Hepatocyte (in vitro differentiated cells): ENCODE results near the gene ANKDD1B. TPM values are rescaled to one million over a fixed set of nuclear protein-coding genes. Genes with fewer than 3 reads are reported as not detected.

ENCODE experiments used
- DNase-seq: peaks from one replicate; pipeline ENCODE4 v3.0.0-alpha.2; 2016; ENCODE audit warnings: low spot score
- H2AFZ ChIP-seq: fragments of 200-600 bp; sonication (generic); 2 replicates; pipeline ENCODE4 v1.6.0; 2016; ENCODE audit warnings: antibody characterized with exemption, mild to moderate bottlenecking
- H3K27ac ChIP-seq: fragments of 200-600 bp; sonication (generic); 2 replicates; pipeline ENCODE4 v1.5.1; 2016; ENCODE audit warnings: mild to moderate bottlenecking
- H3K27me3 ChIP-seq: fragments of 200-600 bp; sonication (generic); 2 replicates; pipeline ENCODE4 v1.6.1; 2016
- H3K36me3 ChIP-seq: fragments of 200-600 bp; sonication (generic); replicated peaks from 2 replicates; pipeline ENCODE4 v1.5.1; 2016; ENCODE audit warnings: low read depth; ENCODE audit not compliant: insufficient read depth
- H3K4me1 ChIP-seq: fragments of 200-600 bp; sonication (generic); 2 replicates; pipeline ENCODE4 v1.5.1; 2016; ENCODE audit warnings: mild to moderate bottlenecking, moderate library complexity; ENCODE audit not compliant: insufficient read depth
- H3K4me2 ChIP-seq: fragments of 200-600 bp; sonication (generic); 2 replicates; pipeline ENCODE4 v1.6.0; 2016
- H3K4me3 ChIP-seq: fragments of 200-600 bp; sonication (generic); 2 replicates; pipeline ENCODE4 v1.5.1; 2016; ENCODE audit warnings: mild to moderate bottlenecking
- H3K79me2 ChIP-seq: fragments of 200-600 bp; sonication (generic); 2 replicates; pipeline ENCODE4 v1.6.0; 2017; ENCODE audit warnings: mild to moderate bottlenecking
- H3K9me2 ChIP-seq: fragments of 200-600 bp; sonication (generic); replicated peaks from 2 replicates; pipeline ENCODE4 v1.6.0; 2017; ENCODE audit warnings: mild to moderate bottlenecking; ENCODE audit not compliant: insufficient read depth
- H3K9me3 ChIP-seq: fragments of 200-600 bp; sonication (generic); 2 replicates; pipeline ENCODE4 v1.5.1; 2016; ENCODE audit warnings: low read depth, mild to moderate bottlenecking
- H4K20me1 ChIP-seq: fragments of 200-600 bp; sonication (generic); 2 replicates; pipeline ENCODE4 v1.6.0; 2016; ENCODE audit warnings: mild to moderate bottlenecking; ENCODE audit not compliant: insufficient read depth, poor library complexity, severe bottlenecking
- CTCF ChIP-seq: fragments of 200-600 bp; sonication (generic); IDR thresholded peaks from 2 replicates; pipeline ENCODE4 v1.5.1; 2016; ENCODE audit warnings: antibody characterized with exemption, mild to moderate bottlenecking; ENCODE audit not compliant: poor library complexity
- EZH2 ChIP-seq: fragments of 200-600 bp; sonication (generic); IDR thresholded peaks from 2 replicates; pipeline ENCODE4 v1.6.1; 2016; ENCODE audit warnings: antibody characterized with exemption, mild to moderate bottlenecking, borderline replicate concordance
- EZH2phosphoT487 ChIP-seq: fragments of 200-600 bp; sonication (generic); IDR thresholded peaks from one replicate; pipeline ENCODE4 v1.6.1; 2018; ENCODE audit warnings: antibody characterized with exemption, mild to moderate bottlenecking, low read depth, moderate library complexity; ENCODE audit not compliant: unreplicated experiment, severe bottlenecking
- WGBS: methylation state at CpG from one replicate; pipeline ENCODE4 v1.1.6; 2016; ENCODE audit warnings: low lambda C conversion rate; ENCODE audit errors: missing lambda C conversion rate; 5-methylcytosine and 5-hydroxymethylcytosine counted together
- polyA plus RNA-seq: library from polyadenylated mRNA; unstranded; fragments of >200 nt; fragmentation: Nextera tagmentation; extraction: Ambion mirVana; gene quantifications from 2 replicates; pipeline ENCODE4 v1.2.1, GENCODE V29; 2016
- total RNA-seq: library from RNA; depleted of rRNA; stranded (reverse); fragments of >200 nt; gene quantifications from 2 replicates; pipeline ENCODE4 v1.2.3, GENCODE V29; 2014

Gene ANKDD1B
- total and polyA plus RNA-seq, 2 experiments from 2014 or later = 0.71 to 4.7 TPM

GRCh38 chr5:75623846-75624245 lies 12.6 kb downstream of the ANKDD1B start:
- Histone ChIP-seq H3K9me3 (no peaks in the 10 kb centered on the region), H3K4me2 (peak overlapping the region; percentile 37), H3K27ac (peak overlapping the region; percentile 88), H3K79me2 (no peaks in the 10 kb centered on the region), H3K27me3 (no peaks in the 10 kb centered on the region), H3K9me2 (no peaks in the 10 kb centered on the region), H3K4me3 (no peak overlapping the region), H3K4me1 (peaks cover 40% of the 10 kb centered on the region), H4K20me1 (no peaks in the 10 kb centered on the region), H2AFZ (no peak overlapping the region), H3K36me3 (no peaks in the 10 kb centered on the region)
- no peak for DNase-seq
- no peak for TF ChIP-seq EZH2
- TF ChIP-seq EZH2phosphoT487 = no peak
- TF ChIP-seq CTCF = no peak

- no peaks in the 10 kb centered on the region for H3K79me2 ChIP-seq
- no peak overlapping the region for H3K4me2 ChIP-seq
- TF ChIP-seq CTCF (no peak), EZH2phosphoT487 (no peak), EZH2 (no peak)
- no peaks in the 10 kb centered on the region for H4K20me1 ChIP-seq
- no peak overlapping the region for H3K4me3 ChIP-seq
- no peak for DNase-seq
- H3K4me1 ChIP-seq = peaks cover 19% of the 10 kb centered on the region
- no peak overlapping the region for H2AFZ ChIP-seq
- H3K27ac ChIP-seq = no peak overlapping the region
- no peaks in the 10 kb centered on the region for H3K9me2 ChIP-seq
- H3K27me3 ChIP-seq = no peaks in the 10 kb centered on the region
- H3K36me3 ChIP-seq = no peaks in the 10 kb centered on the region
- H3K9me3 ChIP-seq = no peaks in the 10 kb centered on the region
Observed at GRCh38 chr5:75626959-75627358, 15.7 kb downstream of the ANKDD1B start.

- Histone ChIP-seq H3K9me3 (no peaks in the 10 kb centered on the region), H3K79me2 (no peaks in the 10 kb centered on the region), H3K36me3 (no peaks in the 10 kb centered on the region), H4K20me1 (no peaks in the 10 kb centered on the region), H2AFZ (no peak overlapping the region), H3K9me2 (no peaks in the 10 kb centered on the region), H3K4me1 (peaks cover 15% of the 10 kb centered on the region), H3K4me3 (no peak overlapping the region), H3K4me2 (no peak overlapping the region), H3K27me3 (no peaks in the 10 kb centered on the region), H3K27ac (no peak overlapping the region)
- DNase-seq = no peak
- 100% methylated on average over 1 of the region's 1 CpG for WGBS
- TF ChIP-seq EZH2phosphoT487 = no peak
- no peak for TF ChIP-seq CTCF
- no peak for TF ChIP-seq EZH2
Observed at GRCh38 chr5:75627801-75628200, 16.5 kb downstream of the ANKDD1B start.

DNA sequence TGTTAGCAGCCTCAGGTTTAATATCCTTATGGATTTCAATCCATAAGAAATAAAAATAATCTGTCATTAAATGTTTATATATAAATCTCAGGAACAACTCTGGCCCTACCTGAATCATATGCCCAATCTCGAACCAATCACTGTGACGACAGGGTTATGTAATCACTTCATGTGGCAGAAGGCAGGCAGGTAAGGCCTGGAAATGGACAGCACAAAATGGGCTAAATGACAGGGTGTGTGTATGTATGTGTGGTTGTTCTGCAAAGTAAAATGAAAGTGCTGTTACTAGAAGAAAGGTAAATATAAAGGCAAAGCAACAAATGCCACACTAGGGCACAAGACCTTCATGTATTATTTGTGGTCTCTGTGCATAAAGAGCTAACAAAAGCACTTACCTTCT lies 19.6 kb downstream of the ANKDD1B start:
- Histone ChIP-seq H3K4me3 (no peak overlapping the region), H3K9me2 (no peaks in the 10 kb centered on the region), H4K20me1 (no peaks in the 10 kb centered on the region), H3K9me3 (no peaks in the 10 kb centered on the region), H3K79me2 (no peaks in the 10 kb centered on the region), H3K4me2 (no peak overlapping the region), H3K27me3 (no peaks in the 10 kb centered on the region), H3K36me3 (no peaks in the 10 kb centered on the region), H3K27ac (no peak overlapping the region), H2AFZ (no peak overlapping the region), H3K4me1 (no peaks in the 10 kb centered on the region)
- no peak for TF ChIP-seq EZH2phosphoT487
- TF ChIP-seq CTCF = no peak
- TF ChIP-seq EZH2 = no peak
- no peak for DNase-seq
- 87% methylated on average over 2 of the region's 2 CpGs for WGBS
